H1 (cell line): Measurements from ENCODE around the gene TCEANC2. TPM values are rescaled to one million over a fixed set of nuclear protein-coding genes. Genes with fewer than 3 reads are reported as not detected.
A peak's percentile ranks its signal among the peaks of the same experiment; 100 is the strongest.

Experiments used
- CTCF ChIA-PET: fragments of 300-600 bp; sonication (Branson Sonifier 250); formaldehyde crosslinking; loops from one replicate; lab custom pipeline; 2021; ENCODE audit not compliant: partially characterized antibody; lab: Charles Lee
- POLR2A ChIA-PET: fragments of 300-600 bp; sonication (Branson Sonifier 250); formaldehyde crosslinking; loops from one replicate; lab custom pipeline; 2021; ENCODE audit warnings: inconsistent platforms; ENCODE audit not compliant: partially characterized antibody; lab: Charles Lee
- DNase-seq, 2 experiments: peaks; one replicate each; pipeline versions ENCODE4 v3.0.0 to v3.0.0-alpha.2; 2010 to 2022; ENCODE audit warnings: low spot score in 2 of 2, low read depth in 1 of 2, mixed read lengths in 1 of 2
- FAIRE-seq: peaks from 2 replicates; lab custom pipeline; 2011; peaks lifted over from hg19 to GRCh38; lab: Jason Lieb, UNC
- H2AFZ ChIP-seq: 2 replicates; pipeline ENCODE4 v1.8.1; 2012; ENCODE audit warnings: low read length, inconsistent platforms
- H2AK5ac ChIP-seq: 2 replicates; pipeline ENCODE4 v1.6.1; 2013; ENCODE audit warnings: low read depth, low read length
- H2BK120ac ChIP-seq: replicated peaks from 2 replicates; pipeline ENCODE3; 2013; ENCODE audit warnings: low read depth, low read length, inconsistent platforms
- H2BK12ac ChIP-seq: 2 replicates; pipeline ENCODE4 v1.6.1; 2013; ENCODE audit warnings: low read depth, low read length
- H2BK15ac ChIP-seq: 2 replicates; pipeline ENCODE4 v1.6.1; 2013; ENCODE audit warnings: low read length
- H2BK20ac ChIP-seq: 2 replicates; pipeline ENCODE4 v1.6.1; 2013; ENCODE audit warnings: low read length
- H2BK5ac ChIP-seq: 2 replicates; pipeline ENCODE4 v1.6.1; 2013; ENCODE audit warnings: low read depth, low read length
- H3K14ac ChIP-seq: 2 replicates; pipeline ENCODE4 v1.6.1; 2013; ENCODE audit warnings: inconsistent platforms; ENCODE audit not compliant: insufficient read length
- H3K18ac ChIP-seq: 2 replicates; pipeline ENCODE4 v1.6.1; 2013; ENCODE audit warnings: low read length; ENCODE audit errors: extremely low read depth
- H3K23ac ChIP-seq: 2 replicates; pipeline ENCODE4 v1.6.1; 2013; ENCODE audit warnings: inconsistent platforms; ENCODE audit not compliant: insufficient read length
- H3K23me2 ChIP-seq: 2 replicates; pipeline ENCODE4 v1.6.1; 2013; ENCODE audit warnings: low read depth, low read length
- H3K27ac ChIP-seq: 2 replicates; pipeline ENCODE4 v1.6.1; 2011; ENCODE audit warnings: low read depth, low read length, inconsistent platforms
- H3K27me3 ChIP-seq, 4 experiments: replicated peaks in 1 of 4; 1 replicate in 1 of 4; 2 replicates in 3 of 4; pipeline versions ENCODE4 v1.6.1 to v1.8.1; 2011 to 2013; ENCODE audit warnings: low read length in 3 of 4, mild to moderate bottlenecking in 3 of 4, inconsistent platforms in 2 of 4, mixed read lengths in 2 of 4, moderate library complexity in 1 of 4; ENCODE audit not compliant: control insufficient read depth in 3 of 4, insufficient read depth in 3 of 4; ENCODE audit errors: extremely low read depth in 1 of 4
- H3K36me3 ChIP-seq, 4 experiments: 2 replicates each; pipeline versions ENCODE4 v1.6.1 to v1.8.1; 2011 to 2013; ENCODE audit warnings: mild to moderate bottlenecking in 4 of 4, low read length in 3 of 4, moderate library complexity in 2 of 4, control low read depth in 1 of 4, inconsistent platforms in 1 of 4; ENCODE audit not compliant: insufficient read depth in 4 of 4, control insufficient read depth in 2 of 4
- H3K4ac ChIP-seq: replicated peaks from 2 replicates; pipeline ENCODE3; 2013; ENCODE audit warnings: low read length, low read depth, mixed read lengths, inconsistent platforms; ENCODE audit not compliant: insufficient read length
- H3K4me1 ChIP-seq, 4 experiments: replicated peaks in 1 of 4; 1 replicate in 1 of 4; 2 replicates in 3 of 4; pipeline versions ENCODE4 v1.6.1 to v1.8.1; 2011 to 2013; ENCODE audit warnings: low read length in 3 of 4, inconsistent platforms in 2 of 4, mixed read lengths in 1 of 4; ENCODE audit not compliant: insufficient read depth in 4 of 4, control insufficient read depth in 3 of 4
- H3K4me2 ChIP-seq, 2 experiments: 2 replicates each; pipeline versions ENCODE4 v1.6.1 to v1.8.1; 2011 to 2013; ENCODE audit warnings: low read depth in 2 of 2, low read length in 2 of 2, control low read depth in 1 of 2, inconsistent platforms in 1 of 2, mild to moderate bottlenecking in 1 of 2; ENCODE audit not compliant: insufficient read depth in 1 of 2
- H3K4me3 ChIP-seq, 4 experiments: fragments of 200-600, 300-600 bp in 1 of 4; sonication (generic), shearing (Covaris generic), sonication (Bioruptor Twin) in 1 of 4; 2 replicates each; pipeline versions ENCODE4 v1.5.1 to v1.8.1; 2011 to 2016; ENCODE audit warnings: low read length in 4 of 4, low read depth in 3 of 4, control low read depth in 2 of 4, inconsistent platforms in 2 of 4, mild to moderate bottlenecking in 2 of 4, mixed read lengths in 1 of 4, moderate library complexity in 1 of 4; ENCODE audit not compliant: insufficient read depth in 2 of 4; ENCODE audit errors: extremely low read depth in 1 of 4
- H3K56ac ChIP-seq: replicated peaks from 2 replicates; pipeline ENCODE3; 2013; ENCODE audit warnings: low read depth, mild to moderate bottlenecking, mixed read lengths, low read length, inconsistent platforms; ENCODE audit not compliant: insufficient read length
- H3K79me1 ChIP-seq: 2 replicates; pipeline ENCODE4 v1.6.1; 2013; ENCODE audit warnings: low read depth, low read length, control low read depth
- H3K79me2 ChIP-seq, 2 experiments: 2 replicates each; pipeline versions ENCODE4 v1.6.1 to v1.8.1; 2012 to 2013; ENCODE audit warnings: low read length in 2 of 2, mild to moderate bottlenecking in 2 of 2, inconsistent platforms in 1 of 2; ENCODE audit not compliant: insufficient read depth in 2 of 2, control insufficient read depth in 1 of 2
- H3K9ac ChIP-seq, 4 experiments: replicated peaks in 1 of 4; 1 replicate in 1 of 4; 2 replicates in 3 of 4; pipeline versions ENCODE4 v1.6.1 to v1.8.1; 2011 to 2013; ENCODE audit warnings: low read depth in 3 of 4, low read length in 3 of 4, control low read depth in 2 of 4, mild to moderate bottlenecking in 2 of 4, moderate library complexity in 2 of 4, inconsistent platforms in 1 of 4; ENCODE audit errors: extremely low read depth in 1 of 4
- H3K9me3 ChIP-seq, 2 experiments: 2 replicates each; pipeline versions ENCODE4 v1.6.1 to v1.8.1; 2012 to 2013; ENCODE audit warnings: mild to moderate bottlenecking in 2 of 2, moderate library complexity in 2 of 2, control low read depth in 1 of 2, inconsistent platforms in 1 of 2, low read depth in 1 of 2, low read length in 1 of 2, mixed read lengths in 1 of 2; ENCODE audit not compliant: insufficient read depth in 2 of 2
- H4K20me1 ChIP-seq, 2 experiments: replicated peaks in 1 of 2; 2 replicates each; pipeline versions ENCODE3 to v1.8.1; 2011 to 2013; ENCODE audit warnings: inconsistent platforms in 2 of 2, low read length in 2 of 2, mild to moderate bottlenecking in 1 of 2; ENCODE audit not compliant: insufficient read depth in 2 of 2, control insufficient read depth in 1 of 2
- H4K5ac ChIP-seq: 2 replicates; pipeline ENCODE4 v1.6.1; 2013; ENCODE audit warnings: low read length, low read depth, mixed read lengths, inconsistent platforms; ENCODE audit not compliant: insufficient read length
- H4K8ac ChIP-seq: 2 replicates; pipeline ENCODE4 v1.8.0; 2013; ENCODE audit warnings: mild to moderate bottlenecking, moderate library complexity, low read length, inconsistent platforms; ENCODE audit not compliant: insufficient read depth; ENCODE audit errors: extremely low read depth
- H4K91ac ChIP-seq: replicated peaks from 2 replicates; pipeline ENCODE3; 2013; ENCODE audit warnings: low read length, mixed read lengths, inconsistent platforms; ENCODE audit not compliant: insufficient read length
- GABPA ChIP-seq: IDR thresholded peaks from 2 replicates; pipeline ENCODE4 v1.6.1; 2011; ENCODE audit warnings: mild to moderate bottlenecking, low read length, moderate library complexity, borderline replicate concordance; ENCODE audit not compliant: insufficient read depth
- KDM1A ChIP-seq: fragments of 200-600, 300-600 bp; sonication (generic); IDR thresholded peaks from 2 replicates; pipeline ENCODE4 v1.7.1; 2016; ENCODE audit warnings: mild to moderate bottlenecking, low read length, borderline replicate concordance
- WGBS, 2 experiments: shearing (Covaris generic) in 1 of 2; methylation state at CpG; one replicate each; pipeline versions ENCODE4 v1.1.6 to v1.1.7; 2013 to 2015; ENCODE audit warnings: low lambda C conversion rate in 2 of 2, mixed read lengths in 2 of 2, inconsistent platforms in 1 of 2, low coverage in 1 of 2, missing lambda C conversion rate in 1 of 2; ENCODE audit not compliant: insufficient replicate concordance in 2 of 2, insufficient coverage in 1 of 2, insufficient read length in 1 of 2; ENCODE audit errors: extremely low coverage in 1 of 2, missing lambda C conversion rate in 1 of 2; 5-methylcytosine and 5-hydroxymethylcytosine counted together
- polyA plus RNA-seq, 7 experiments: library from polyadenylated mRNA; depleted of rRNA in 3 of 7; stranded (reverse) in 5 of 7; unstranded in 2 of 7; fragments of >200 nt in 5 of 7; fragments of 200-250 nt in 2 of 7; gene quantifications; 1 replicate in 5 of 7; 2 replicates in 1 of 7; 4 replicates in 1 of 7; pipeline versions ENCODE4 v1.2.1 to v1.2.3, GENCODE V29; 2011 to 2013; ENCODE audit warnings: missing spikeins in 2 of 7, mixed read lengths in 2 of 7
- total RNA-seq: library from RNA; stranded (reverse); fragmentation: NEBNext Ultra II Directional; extraction: Animal tissue kit (Norgen Biotek cat#: 25700); gene quantifications from 2 replicates; pipeline ENCODE4 v1.2.1, GENCODE V29; 2021

The TCEANC2 gene
- total and polyA plus RNA-seq, 2 of the 8 experiments (the other 6 are each of a cell fraction or from before 2014, with no cell fraction given): 4.2 to 8.2 TPM

- DNase-seq (no peak), FAIRE-seq (no peak)
- TF ChIP-seq KDM1A: peak; percentile 58; the same call in 1 of the 2 replicates
- no peak for TF ChIP-seq GABPA
- POLR2A ChIA-PET: no interaction called here
- Histone ChIP-seq H3K4me3 (no peak overlapping the region), H3K36me3 (no peaks in the 10 kb centered on the region), H2AFZ (no peak overlapping the region), H2BK15ac (no peak overlapping the region), H4K5ac (no peak overlapping the region), H3K56ac (no peak overlapping the region), H4K20me1 (no peaks in the 10 kb centered on the region), H3K9ac (no peak overlapping the region), H3K79me1 (no peaks in the 10 kb centered on the region), H2BK20ac (no peak overlapping the region), H3K79me2 (no peaks in the 10 kb centered on the region), H3K4me2 (no peak overlapping the region), H3K23me2 (no peaks in the 10 kb centered on the region), H3K9me3 (no peaks in the 10 kb centered on the region), H3K14ac (no peak overlapping the region), H3K4ac (no peak overlapping the region), H2BK120ac (no peak overlapping the region), H3K27ac (no peak overlapping the region), H2BK12ac (no peak overlapping the region), H4K8ac (no peak overlapping the region), H3K4me1 (peaks cover 0 to 6% (median 2%) of the 10 kb centered on the region in 4 experiments; a peak in 4 of 7 replicates), H2BK5ac (no peak overlapping the region), H2AK5ac (no peak overlapping the region), H3K23ac (no peak overlapping the region), H4K91ac (no peak overlapping the region), H3K27me3 (no peaks in the 10 kb centered on the region), H3K18ac (no peak overlapping the region)
- WGBS, 2 experiments: 72% methylated on average over 2 of the region's 2 CpGs; no CpG with 5 or more reads in 1 of the 2 experiments
- CTCF ChIA-PET: interaction anchor here (1.2 to 9.7 kb wide), 4 partner anchors 8 to 70 kb away, joined by 3 to 110 read pairs (median 4); partner anchors contain the start of genes CYB5RL and MRPL37
These were observed 76.5 kb downstream of the TCEANC2 start for GRCh38 chr1:54129858-54130257.
